Astrocyte (in vitro differentiated cells and primary cell): ENCODE results near the gene KIF26B. TPM values are rescaled to one million over a fixed set of nuclear protein-coding genes. Genes with fewer than 3 reads are reported as not detected.
A peak's percentile ranks its signal among the peaks of the same experiment; 100 is the strongest.
"Not testable (repeated sequence)": the region's sequence is repeated elsewhere in the genome, so short reads cannot be mapped to it uniquely, and the experiment has no call there.

Source experiments
- DNase-seq: peaks from one replicate; pipeline ENCODE4 v3.0.0-alpha.2; 2010; ENCODE audit warnings: low read depth
- FAIRE-seq: peaks from 2 replicates; lab custom pipeline; 2011; peaks lifted over from hg19 to GRCh38; lab: Jason Lieb, UNC
- H2AFZ ChIP-seq: 2 replicates; pipeline ENCODE4 v1.6.0; 2012; ENCODE audit warnings: low read depth, low read length, inconsistent platforms
- H3K27ac ChIP-seq: 2 replicates; pipeline ENCODE4 v1.5.1; 2011; ENCODE audit warnings: low read depth, low read length, inconsistent platforms
- H3K27me3 ChIP-seq: 2 replicates; pipeline ENCODE4 v1.6.0; 2011; ENCODE audit warnings: low read length, inconsistent platforms; ENCODE audit not compliant: insufficient read depth
- H3K36me3 ChIP-seq: 2 replicates; pipeline ENCODE4 v1.5.1; 2011; ENCODE audit warnings: low read length, inconsistent platforms; ENCODE audit not compliant: insufficient read depth
- H3K4me1 ChIP-seq: 2 replicates; pipeline ENCODE4 v1.5.1; 2011; ENCODE audit warnings: low read length, inconsistent platforms; ENCODE audit not compliant: insufficient read depth
- H3K4me2 ChIP-seq: 2 replicates; pipeline ENCODE4 v1.6.0; 2012; ENCODE audit warnings: low read length, inconsistent platforms
- H3K4me3 ChIP-seq: 2 replicates; pipeline ENCODE4 v1.5.1; 2011; ENCODE audit warnings: low read depth, mild to moderate bottlenecking, low read length, inconsistent platforms; ENCODE audit not compliant: insufficient read depth
- H3K79me2 ChIP-seq: 2 replicates; pipeline ENCODE4 v1.6.0; 2012; ENCODE audit warnings: mild to moderate bottlenecking, low read length, inconsistent platforms; ENCODE audit not compliant: insufficient read depth
- H3K9ac ChIP-seq: 2 replicates; pipeline ENCODE4 v1.6.0; 2012; ENCODE audit warnings: mild to moderate bottlenecking, low read length, inconsistent platforms
- H3K9me3 ChIP-seq: 2 replicates; pipeline ENCODE4 v1.5.1; 2012; ENCODE audit warnings: low read depth, mild to moderate bottlenecking, low read length, inconsistent platforms; ENCODE audit not compliant: insufficient read depth
- H4K20me1 ChIP-seq: 2 replicates; pipeline ENCODE4 v1.6.0; 2012; ENCODE audit warnings: low read length, inconsistent platforms; ENCODE audit not compliant: insufficient read depth
- H3K27ac Mint-ChIP-seq: one replicate; pipeline ENCODE4 v1.8.0; 2021; ENCODE audit warnings: mild to moderate bottlenecking, mixed read lengths; ENCODE audit not compliant: unreplicated experiment
- H3K27me3 Mint-ChIP-seq: one replicate; pipeline ENCODE4 v1.8.0; 2021; ENCODE audit warnings: low read depth, mixed read lengths; ENCODE audit not compliant: unreplicated experiment
- H3K36me3 Mint-ChIP-seq: one replicate; pipeline ENCODE4 v1.8.0; 2021; ENCODE audit warnings: low read depth, mixed read lengths; ENCODE audit not compliant: unreplicated experiment
- H3K4me1 Mint-ChIP-seq: one replicate; pipeline ENCODE4 v1.8.0; 2021; ENCODE audit warnings: low read depth, mixed read lengths; ENCODE audit not compliant: unreplicated experiment
- H3K4me3 Mint-ChIP-seq: one replicate; pipeline ENCODE4 v1.8.0; 2021; ENCODE audit warnings: mild to moderate bottlenecking, moderate library complexity, mixed read lengths; ENCODE audit not compliant: unreplicated experiment
- H3K9me3 Mint-ChIP-seq: one replicate; pipeline ENCODE4 v1.8.0; 2021; ENCODE audit warnings: mild to moderate bottlenecking, mixed read lengths; ENCODE audit not compliant: unreplicated experiment
- EZH2 ChIP-seq: IDR thresholded peaks from 2 replicates; pipeline ENCODE4 v1.6.1; 2012; ENCODE audit warnings: mild to moderate bottlenecking, low read length, inconsistent platforms; ENCODE audit not compliant: insufficient read depth
- total RNA-seq: library from RNA; stranded (reverse); gene quantifications from 2 replicates; pipeline ENCODE4 v1.2.1, GENCODE V29; 2021
- TF ChIP-seq, protein P1 (sequence below): IDR thresholded peaks from 2 replicates; pipeline ENCODE4 v1.5.1; 2011; ENCODE audit warnings: low read depth, mild to moderate bottlenecking, inconsistent platforms, low read length, moderate library complexity; ENCODE audit not compliant: insufficient read depth

Gene KIF26B
- total RNA-seq, 1 donor from 2014 or later, result 6.8 TPM

DNA sequence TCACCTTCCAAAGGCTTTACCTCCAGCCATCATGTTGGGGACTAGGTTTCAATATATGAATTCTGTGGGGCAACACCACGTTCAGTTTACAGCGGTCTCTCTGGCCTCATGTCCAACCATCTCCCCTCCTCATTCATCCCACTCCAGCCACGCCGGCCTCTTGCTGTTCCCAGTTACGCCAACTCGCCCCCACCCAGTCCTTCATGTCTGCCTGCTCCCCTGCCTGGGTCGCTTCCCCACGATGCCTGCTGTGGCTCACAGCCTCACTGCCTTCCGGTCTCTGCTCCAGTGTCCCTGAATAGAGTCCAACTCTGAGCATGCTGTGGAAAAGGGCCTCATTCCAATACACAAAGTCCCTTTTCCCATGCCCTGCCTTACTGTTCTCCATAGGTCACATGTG is 193.8 kb downstream of the KIF26B start:
- Histone ChIP-seq H3K4me1 (no peaks in the 10 kb centered on the region), H4K20me1 (peaks cover 26% of the 10 kb centered on the region), H3K9me3 (no peaks in the 10 kb centered on the region), H3K27ac (no peak overlapping the region), H3K4me2 (no peak overlapping the region), H3K9ac (no peak overlapping the region), H3K27me3 (no peaks in the 10 kb centered on the region), H3K36me3 (no peaks in the 10 kb centered on the region), H2AFZ (no peak overlapping the region), H3K79me2 (no peaks in the 10 kb centered on the region), H3K4me3 (no peak overlapping the region)
- no peak for TF ChIP-seq EZH2
- TF ChIP-seq, protein P1, sequence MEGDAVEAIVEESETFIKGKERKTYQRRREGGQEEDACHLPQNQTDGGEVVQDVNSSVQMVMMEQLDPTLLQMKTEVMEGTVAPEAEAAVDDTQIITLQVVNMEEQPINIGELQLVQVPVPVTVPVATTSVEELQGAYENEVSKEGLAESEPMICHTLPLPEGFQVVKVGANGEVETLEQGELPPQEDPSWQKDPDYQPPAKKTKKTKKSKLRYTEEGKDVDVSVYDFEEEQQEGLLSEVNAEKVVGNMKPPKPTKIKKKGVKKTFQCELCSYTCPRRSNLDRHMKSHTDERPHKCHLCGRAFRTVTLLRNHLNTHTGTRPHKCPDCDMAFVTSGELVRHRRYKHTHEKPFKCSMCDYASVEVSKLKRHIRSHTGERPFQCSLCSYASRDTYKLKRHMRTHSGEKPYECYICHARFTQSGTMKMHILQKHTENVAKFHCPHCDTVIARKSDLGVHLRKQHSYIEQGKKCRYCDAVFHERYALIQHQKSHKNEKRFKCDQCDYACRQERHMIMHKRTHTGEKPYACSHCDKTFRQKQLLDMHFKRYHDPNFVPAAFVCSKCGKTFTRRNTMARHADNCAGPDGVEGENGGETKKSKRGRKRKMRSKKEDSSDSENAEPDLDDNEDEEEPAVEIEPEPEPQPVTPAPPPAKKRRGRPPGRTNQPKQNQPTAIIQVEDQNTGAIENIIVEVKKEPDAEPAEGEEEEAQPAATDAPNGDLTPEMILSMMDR, result no peak
- Mint-ChIP-seq H3K9me3 (peaks cover 8% of the 10 kb centered on the region), H3K27ac (no peak overlapping the region), H3K36me3 (peaks cover 23% of the 10 kb centered on the region), H3K4me1 (peaks cover 7% of the 10 kb centered on the region), H3K4me3 (no peak overlapping the region), H3K27me3 (peaks cover 4% of the 10 kb centered on the region)
- FAIRE-seq (no peak), DNase-seq (no peak)

- no peak for FAIRE-seq
- TF ChIP-seq EZH2, result no peak
- TF ChIP-seq, protein P1, result no peak
- peaks cover 3% of the 10 kb centered on the region for H3K9me3 Mint-ChIP-seq
These were observed 198.6 kb downstream of the KIF26B start for GRCh38 chr1:245353411-245353810.

GRCh38 chr1:245353915-245354775 is 199.4 kb downstream of the KIF26B start:
- H3K4me3 ChIP-seq, result no peak overlapping the region
- Mint-ChIP-seq H3K4me3 (no peak overlapping the region), H3K4me1 (peaks cover 18% of the 10 kb centered on the region), H3K9me3 (peaks cover 3% of the 10 kb centered on the region), H3K27me3 (peaks cover 2% of the 10 kb centered on the region), H3K36me3 (peaks cover 9% of the 10 kb centered on the region), H3K27ac (no peak overlapping the region)
- no peak overlapping the region for H2AFZ ChIP-seq
- H3K4me1 ChIP-seq, result no peaks in the 10 kb centered on the region
- no peaks in the 10 kb centered on the region for H3K9me3 ChIP-seq
- no peaks in the 10 kb centered on the region for H3K27me3 ChIP-seq
- no peaks in the 10 kb centered on the region for H3K79me2 ChIP-seq
- FAIRE-seq (no peak), DNase-seq (no peak)
- no peak overlapping the region for H3K4me2 ChIP-seq
- no peak overlapping the region for H3K9ac ChIP-seq
- TF ChIP-seq, protein P1, result no peak
- no peak for TF ChIP-seq EZH2
- H3K27ac ChIP-seq, result no peak overlapping the region
- no peaks in the 10 kb centered on the region for H3K36me3 ChIP-seq
- peaks cover 7% of the 10 kb centered on the region for H4K20me1 ChIP-seq

More at GRCh38 chr1:245353411-245353810, 198.6 kb downstream of the KIF26B start:
- no peaks in the 10 kb centered on the region for H3K36me3 ChIP-seq
- H3K79me2 ChIP-seq, result no peaks in the 10 kb centered on the region
- Mint-ChIP-seq H3K36me3 (peaks cover 9% of the 10 kb centered on the region), H3K4me3 (no peak overlapping the region), H3K27ac (no peak overlapping the region), H3K27me3 (peaks cover 2% of the 10 kb centered on the region), H3K4me1 (peaks cover 18% of the 10 kb centered on the region)
- DNase-seq, result no peak
- H4K20me1 ChIP-seq, result peaks cover 10% of the 10 kb centered on the region
- no peak overlapping the region for H2AFZ ChIP-seq
- no peak overlapping the region for H3K9ac ChIP-seq
- H3K27me3 ChIP-seq, result no peaks in the 10 kb centered on the region
- H3K4me2 ChIP-seq, result no peak overlapping the region
- no peak overlapping the region for H3K27ac ChIP-seq
- H3K4me3 ChIP-seq, result no peak overlapping the region
- H3K4me1 ChIP-seq, result no peaks in the 10 kb centered on the region
- H3K9me3 ChIP-seq, result no peaks in the 10 kb centered on the region

- H4K20me1 ChIP-seq, H3K9me3 Mint-ChIP-seq, H3K27me3 Mint-ChIP-seq, H3K9me3 ChIP-seq, H3K4me3 ChIP-seq, H3K27me3 ChIP-seq, H3K9ac ChIP-seq, FAIRE-seq, H3K36me3 Mint-ChIP-seq, DNase-seq, H2AFZ ChIP-seq, H3K27ac ChIP-seq, H3K4me2 ChIP-seq, H3K36me3 ChIP-seq, H3K4me1 ChIP-seq, H3K79me2 ChIP-seq, H3K4me3 Mint-ChIP-seq: not testable (repeated sequence)
- Mint-ChIP-seq H3K4me1 (peaks cover 18% of the 10 kb centered on the region), H3K27ac (peak overlapping the region; percentile 47)
These were observed 201.3 kb downstream of the KIF26B start for GRCh38 chr1:245355851-245356630.
